Kidney (tissue), 14 donors: ENCODE data around the gene RAD21L1. TPM values are rescaled to one million over a fixed set of nuclear protein-coding genes. Genes with fewer than 3 reads are reported as not detected.

Source experiments
- DNase-seq, 5 donors: peaks; one replicate each; pipeline ENCODE4 v3.0.0-alpha.2; 2013 to 2020
- FAIRE-seq: peaks from 2 replicates; lab custom pipeline; 2012; peaks lifted over from hg19 to GRCh38; lab: Jason Lieb, UNC
- H3K27ac ChIP-seq, 2 donors: one replicate each; pipeline ENCODE4 v1.7.0; 2013; ENCODE audit warnings: low read depth in 2 of 2, low read length in 2 of 2, inconsistent platforms in 1 of 2
- H3K27me3 ChIP-seq: one replicate; pipeline ENCODE4 v1.7.1; 2013; ENCODE audit warnings: low read length, inconsistent platforms; ENCODE audit not compliant: control insufficient read depth, insufficient read depth
- H3K36me3 ChIP-seq, 3 donors: one replicate each; pipeline versions ENCODE4 v1.7.0 to v1.7.1; 2013; ENCODE audit warnings: low read length in 3 of 3, control low read depth in 1 of 3, inconsistent platforms in 1 of 3; ENCODE audit not compliant: insufficient read depth in 3 of 3, control insufficient read depth in 2 of 3
- H3K4me1 ChIP-seq, 3 donors: one replicate each; pipeline versions ENCODE4 v1.7.0 to v1.7.1; 2013; ENCODE audit warnings: low read length in 3 of 3, inconsistent platforms in 1 of 3, low read depth in 1 of 3; ENCODE audit not compliant: control insufficient read depth in 2 of 3, insufficient read depth in 2 of 3
- H3K4me3 ChIP-seq, 3 donors: one replicate each; pipeline versions ENCODE4 v1.7.0 to v1.8.1; 2013; ENCODE audit warnings: low read length in 3 of 3, control low read depth in 1 of 3, inconsistent platforms in 1 of 3
- H3K9ac ChIP-seq, 3 donors: one replicate each; pipeline versions ENCODE4 v1.7.0 to v1.7.1; 2013; ENCODE audit warnings: low read length in 3 of 3, control low read depth in 1 of 3, inconsistent platforms in 1 of 3
- H3K9me3 ChIP-seq, 3 donors: one replicate each; pipeline versions ENCODE4 v1.7.0 to v1.7.1; 2013; ENCODE audit warnings: low read length in 3 of 3, control low read depth in 1 of 3, inconsistent platforms in 1 of 3; ENCODE audit not compliant: control insufficient read depth in 2 of 3, insufficient read depth in 1 of 3
- intact Hi-C: fragments of 100-400 bp; cut with DNase I; formaldehyde crosslinking; loops from one replicate; pipeline ENCODE4 v1.11.1; 2022
- polyA plus RNA-seq: library from polyadenylated mRNA; stranded (reverse); fragments of 350-450 nt; fragmentation: Illumina TruSeq; extraction: RNeasy Lipid Tissue Mini Kit (QIAGEN cat#74804); gene quantifications from one replicate; pipeline ENCODE4 v1.2.3, GENCODE V29; 2014; ENCODE audit warnings: low read depth, low replicate concordance; ENCODE audit not compliant: insufficient read depth
- total RNA-seq: library from RNA; stranded (reverse); fragmentation: NEBNext Ultra II Directional; extraction: Animal tissue kit (Norgen Biotek cat#: 25700); gene quantifications from one replicate; pipeline ENCODE4 v1.2.1, GENCODE V29; 2021
- TF ChIP-seq, protein P1 (sequence below): IDR thresholded peaks from 3 replicates; pipeline ENCODE4 v1.5.1; 2012; ENCODE audit warnings: mild to moderate bottlenecking, moderate library complexity, borderline replicate concordance; ENCODE audit not compliant: insufficient read depth; ENCODE audit errors: extremely low read depth
- donor health status: control.
- donor health status: control.
- donor health status: control.
- donor health status: control.
- donor health status: control.
- donor health status: DM: yes; HTN: yes; CAD: no.
- donor health status: Normal renal cell carcinoma (clear cell type).

The RAD21L1 gene
- total and polyA plus RNA-seq, 2 donors from 2014 or later, result not detected

DNA sequence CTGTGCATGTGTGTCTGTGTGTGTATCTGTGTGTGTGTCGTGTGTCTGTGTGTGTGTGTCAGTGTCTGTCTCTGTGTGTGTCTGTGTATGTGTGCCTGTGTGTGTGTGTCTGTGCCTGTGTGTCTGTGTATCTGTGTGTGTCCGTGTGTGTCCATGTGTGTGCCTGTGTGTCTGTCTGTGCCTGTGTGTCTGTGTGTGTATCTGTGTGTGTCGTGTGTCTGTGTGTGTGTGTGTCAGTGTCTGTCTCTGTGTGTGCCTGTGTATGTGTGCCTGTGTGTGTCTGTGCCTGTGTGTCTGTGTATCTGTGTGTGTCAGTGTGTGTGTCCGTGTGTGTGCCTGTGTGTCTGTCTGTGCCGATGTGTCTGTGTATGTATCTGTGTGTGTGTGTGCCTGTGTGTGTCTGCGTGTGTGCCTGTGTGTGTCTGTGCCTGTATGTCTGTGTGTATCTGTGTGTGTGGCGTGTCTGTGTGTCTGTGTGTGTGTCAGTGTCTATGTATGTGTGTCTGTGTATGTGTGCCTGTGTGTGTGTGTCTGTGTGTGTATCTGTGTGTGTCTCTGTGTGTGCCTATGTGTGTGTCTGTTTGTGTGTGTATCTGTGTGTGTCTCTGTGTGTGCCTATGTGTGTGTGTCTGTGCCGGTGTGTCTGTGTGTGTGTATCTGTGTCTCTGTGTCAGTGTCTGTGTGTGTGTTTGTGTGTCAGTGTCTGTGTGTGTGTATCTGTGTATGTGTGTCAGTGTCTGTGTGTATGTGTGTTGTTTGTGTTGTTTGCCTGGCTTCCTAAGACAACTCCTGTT is 51.9 kb downstream of the RAD21L1 start:
- Histone ChIP-seq H3K4me1 (no peaks in the 10 kb centered on the region), H3K36me3 (no peaks in the 10 kb centered on the region), H3K27me3 (no peaks in the 10 kb centered on the region), H3K9me3 (no peaks in the 10 kb centered on the region), H3K4me3 (no peak overlapping the region), H3K9ac (no peak overlapping the region), H3K27ac (no peak overlapping the region)
- FAIRE-seq (no peak), DNase-seq (no peak)
- intact Hi-C loops, result no loop called here
- TF ChIP-seq, protein P1, sequence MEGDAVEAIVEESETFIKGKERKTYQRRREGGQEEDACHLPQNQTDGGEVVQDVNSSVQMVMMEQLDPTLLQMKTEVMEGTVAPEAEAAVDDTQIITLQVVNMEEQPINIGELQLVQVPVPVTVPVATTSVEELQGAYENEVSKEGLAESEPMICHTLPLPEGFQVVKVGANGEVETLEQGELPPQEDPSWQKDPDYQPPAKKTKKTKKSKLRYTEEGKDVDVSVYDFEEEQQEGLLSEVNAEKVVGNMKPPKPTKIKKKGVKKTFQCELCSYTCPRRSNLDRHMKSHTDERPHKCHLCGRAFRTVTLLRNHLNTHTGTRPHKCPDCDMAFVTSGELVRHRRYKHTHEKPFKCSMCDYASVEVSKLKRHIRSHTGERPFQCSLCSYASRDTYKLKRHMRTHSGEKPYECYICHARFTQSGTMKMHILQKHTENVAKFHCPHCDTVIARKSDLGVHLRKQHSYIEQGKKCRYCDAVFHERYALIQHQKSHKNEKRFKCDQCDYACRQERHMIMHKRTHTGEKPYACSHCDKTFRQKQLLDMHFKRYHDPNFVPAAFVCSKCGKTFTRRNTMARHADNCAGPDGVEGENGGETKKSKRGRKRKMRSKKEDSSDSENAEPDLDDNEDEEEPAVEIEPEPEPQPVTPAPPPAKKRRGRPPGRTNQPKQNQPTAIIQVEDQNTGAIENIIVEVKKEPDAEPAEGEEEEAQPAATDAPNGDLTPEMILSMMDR, result no peak

DNA sequence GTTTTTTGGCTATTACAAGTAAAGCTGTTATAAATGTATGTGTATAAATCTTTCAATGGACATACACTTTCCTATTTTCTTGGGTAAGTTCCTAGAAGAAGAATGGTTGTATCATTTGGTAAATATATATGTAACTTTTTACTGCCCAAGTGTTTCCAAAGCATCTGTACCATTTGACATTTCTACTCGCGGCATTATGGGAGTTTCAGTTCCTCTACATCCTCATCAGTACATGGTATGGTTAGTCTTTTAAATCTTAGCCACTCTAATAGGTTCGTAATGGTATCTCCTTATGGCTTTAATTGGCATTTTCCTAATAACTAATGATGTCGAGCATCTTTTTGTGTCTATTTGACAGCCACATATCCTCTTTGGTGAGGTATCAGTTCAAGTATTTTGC is 53.1 kb downstream of the RAD21L1 start:
- Histone ChIP-seq H3K4me3 (no peak overlapping the region), H3K9ac (no peak overlapping the region), H3K4me1 (no peaks in the 10 kb centered on the region), H3K27me3 (no peaks in the 10 kb centered on the region), H3K27ac (no peak overlapping the region), H3K36me3 (no peaks in the 10 kb centered on the region), H3K9me3 (no peaks in the 10 kb centered on the region)
- DNase-seq (no peak), FAIRE-seq (no peak)
- intact Hi-C loops, result no loop called here
- TF ChIP-seq, protein P1, result no peak

DNA sequence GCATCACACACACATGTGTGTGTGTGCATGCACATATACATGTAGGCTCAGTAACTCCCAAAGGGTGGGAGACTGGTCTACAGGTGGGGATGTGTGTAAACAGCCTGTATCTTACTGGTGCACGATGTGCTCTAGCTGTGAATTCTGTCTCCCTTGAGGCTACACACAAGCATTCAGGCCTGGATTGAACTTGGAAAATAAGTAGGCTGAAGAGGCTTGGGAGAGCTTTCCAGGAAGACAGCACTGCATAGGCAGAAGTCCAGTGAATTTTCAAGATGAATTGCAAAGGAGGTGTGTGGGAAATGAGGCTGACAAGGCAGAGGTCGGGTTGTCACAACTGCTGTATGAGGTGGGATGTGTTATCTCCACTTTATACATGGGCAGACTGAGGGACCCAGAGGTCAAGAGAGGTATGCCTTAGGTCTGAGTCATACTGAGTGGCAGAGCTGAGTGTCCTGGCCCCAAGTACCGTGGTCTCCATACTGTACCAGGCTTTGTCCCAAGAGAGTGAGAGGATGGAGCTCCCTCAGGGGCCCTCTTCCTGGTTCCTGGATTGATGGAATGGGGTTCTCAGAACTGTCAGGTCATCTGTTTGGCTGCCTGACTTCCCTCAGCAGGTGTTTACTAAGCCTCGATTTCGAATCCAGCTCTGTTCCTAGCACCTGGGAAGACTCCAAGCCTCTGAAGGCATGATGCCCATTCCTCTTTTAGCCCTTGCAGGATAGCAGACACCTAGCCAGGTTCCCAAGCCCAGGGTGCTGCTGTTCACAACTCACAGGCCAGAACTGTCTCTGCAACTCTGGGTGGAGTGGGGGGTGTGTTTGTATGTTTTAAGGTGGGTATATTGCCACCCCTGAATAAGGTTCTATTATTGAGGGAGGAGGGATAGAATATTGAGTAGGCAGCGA is 54.6 kb downstream of the RAD21L1 start:
- Histone ChIP-seq H3K4me3 (no peak overlapping the region), H3K27ac (no peak overlapping the region), H3K9me3 (no peaks in the 10 kb centered on the region), H3K4me1 (no peaks in the 10 kb centered on the region), H3K9ac (no peak overlapping the region), H3K27me3 (no peaks in the 10 kb centered on the region), H3K36me3 (no peaks in the 10 kb centered on the region)
- no peak for DNase-seq
- intact Hi-C loops, result no loop called here
- TF ChIP-seq, protein P1, result no peak
- no peak for FAIRE-seq
